Measurements from ENCODE around the gene NAP1L4. TPM values are rescaled to one million over a fixed set of nuclear protein-coding genes. Genes with fewer than 3 reads are reported as not detected.

The NAP1L4 gene
- total RNA-seq, 1 experiment from 2014 or later: 144 TPM

GRCh38 chr11:3004481-3004880 lies 12.4 kb upstream of the NAP1L4 start:
- H3K4me3 ChIP-seq (replicated peaks in 1 of 2; ENCODE audit: low read depth in 1 of 2, low read length in 2 of 2): no peak overlapping the region
- no peaks in the 10 kb centered on the region for H3K9me2 ChIP-seq (ENCODE audit: insufficient read depth)
- H3K27me3 ChIP-seq (ENCODE audit: insufficient read depth, low read length): no peaks in the 10 kb centered on the region
- CTCF ChIA-PET: no interaction called here
- no peaks in the 10 kb centered on the region for H3K79me2 ChIP-seq (ENCODE audit: insufficient read depth, low read length)
- ATAC-seq (no peak), DNase-seq (ENCODE audit: low read depth, low spot score) (no peak)
- H3K4me1 ChIP-seq (ENCODE audit: control insufficient read depth in 1 of 2, insufficient read depth in 2 of 2, low read length in 2 of 2): no peaks in the 10 kb centered on the region
- H2AFZ ChIP-seq (ENCODE audit: low read depth, low read length, poor library complexity, severe bottlenecking): no peak overlapping the region
- H3K9me3 ChIP-seq (ENCODE audit: control insufficient read depth in 1 of 2, insufficient read depth in 1 of 2, low read depth in 1 of 2, low read length in 2 of 2): no peaks in the 10 kb centered on the region
- peaks cover 17 to 40% of the 10 kb centered on the region in 2 experiments; a peak in 3 of 4 replicates for H3K36me3 ChIP-seq (ENCODE audit: control insufficient read depth in 1 of 2, insufficient read depth in 2 of 2, low read length in 2 of 2)
- POLR2A ChIA-PET: no interaction called here
- no peak overlapping the region for H3K9ac ChIP-seq (ENCODE audit: low read length)
- intact Hi-C loops (cut with micrococcal nuclease): no loop called here
- TF ChIP-seq POLR2AphosphoS5 (IDR thresholded peaks at IDR 0.05; ENCODE audit: low read depth, low read length): no peak
- no peak for TF ChIP-seq SIN3A (IDR thresholded peaks at IDR 0.05; ENCODE audit: low read depth)
- TF ChIP-seq ELF1 (IDR thresholded peaks at IDR 0.05; ENCODE audit: borderline replicate concordance, low read depth): no peak
- no peak for TF ChIP-seq MAX (IDR thresholded peaks at IDR 0.05)
- TF ChIP-seq ZFX (IDR thresholded peaks at IDR 0.05): no peak
- no peak for TF ChIP-seq EGR1 (IDR thresholded peaks at IDR 0.05; ENCODE audit: low read depth)
- no peak for TF ChIP-seq FOSL1 (IDR thresholded peaks at IDR 0.05; ENCODE audit: low read depth)
- TF ChIP-seq REST (IDR thresholded peaks at IDR 0.05; ENCODE audit: low read depth): no peak
- TF ChIP-seq POLR2A (IDR thresholded peaks at IDR 0.05; ENCODE audit: borderline replicate concordance, extremely low read depth, insufficient read depth, insufficient read length): no peak
- TF ChIP-seq CBX3 (IDR thresholded peaks at IDR 0.05; ENCODE audit: low read depth): no peak
- TF ChIP-seq CEBPB (IDR thresholded peaks at IDR 0.05; ENCODE audit: low read depth): no peak
- TF ChIP-seq YY1 (IDR thresholded peaks at IDR 0.05; ENCODE audit: extremely low read depth, insufficient replicate concordance, low read depth, low read length): no peak
- TF ChIP-seq JUND (IDR thresholded peaks at IDR 0.05): no peak
- no peak for TF ChIP-seq CTCF (IDR thresholded peaks at IDR 0.05 in 2 of 3, conservative IDR thresholded peaks at IDR 0.05 in 1 of 3; ENCODE audit: borderline replicate concordance in 1 of 3, insufficient read depth in 1 of 3, low read depth in 2 of 3, low read length in 2 of 3)
- TF ChIP-seq SRF (IDR thresholded peaks at IDR 0.05; ENCODE audit: low read depth): no peak
- TF ChIP-seq RAD21 (IDR thresholded peaks at IDR 0.05; ENCODE audit: low read depth): no peak
- TF ChIP-seq SP1 (IDR thresholded peaks at IDR 0.05; ENCODE audit: low read depth): no peak
- TF ChIP-seq ATF3 (IDR thresholded peaks at IDR 0.05): no peak
- TF ChIP-seq EZH2phosphoT487 (IDR thresholded peaks at IDR 0.05; ENCODE audit: borderline replicate concordance): no peak
- RAD21 ChIA-PET (ENCODE audit: low non-redundant PET in 1 of 2, low total read pairs in 2 of 2, uncharacterized antibody in 2 of 2, unreplicated experiment in 2 of 2): no interaction called here
- H3K27ac ChIP-seq (ENCODE audit: low read depth, low read length): no peak overlapping the region
- H3K4me2 ChIP-seq (ENCODE audit: low read length): no peak overlapping the region
- H4K20me1 ChIP-seq (ENCODE audit: insufficient read depth): no peaks in the 10 kb centered on the region
- no TSS peak for BruUV-seq (replicated peaks)

Measured in HCT116 (cell line).